MV-4-11 (cell line): Measurements from ENCODE around the gene PLA2G6.
A peak's percentile ranks its signal among the peaks of the same experiment; 100 is the strongest.

Source experiments
- DNase-seq: peaks from one replicate; lab custom pipeline; 2025; lab: John Stamatoyannopoulos, UW

Gene PLA2G6

DNA sequence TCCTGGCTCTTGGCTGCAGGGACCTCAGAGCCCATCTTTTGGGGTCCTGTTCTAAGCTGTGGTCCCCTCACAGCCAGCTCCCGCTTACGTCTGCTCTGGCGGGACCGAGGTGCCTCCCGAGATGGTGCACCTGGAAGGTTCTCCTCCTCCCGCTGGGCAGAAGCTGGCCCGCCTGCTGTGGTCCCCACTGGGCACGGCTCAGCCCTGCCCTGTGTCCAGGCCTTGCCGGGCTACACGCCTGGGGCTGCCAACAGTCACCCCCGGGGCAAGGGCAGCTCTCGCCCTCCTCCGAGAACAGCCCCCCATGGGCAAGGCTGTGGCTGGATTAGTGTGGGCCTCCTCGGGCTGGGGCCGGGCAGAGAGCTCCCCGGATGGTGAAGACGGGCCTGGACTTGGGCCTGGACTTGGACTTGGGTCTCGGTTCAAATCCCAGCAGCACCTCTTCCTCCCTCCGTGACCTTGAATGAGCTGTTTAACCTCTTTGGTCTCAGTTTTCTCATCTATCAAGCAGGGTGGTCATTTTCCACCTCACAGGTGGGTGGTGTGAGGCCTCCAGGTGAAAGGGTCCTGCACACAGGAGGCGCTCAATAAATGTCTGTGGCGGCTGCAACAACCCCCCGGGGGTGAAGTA is 72.1 kb downstream of the PLA2G6 start:
- DNase-seq = no peak

DNA sequence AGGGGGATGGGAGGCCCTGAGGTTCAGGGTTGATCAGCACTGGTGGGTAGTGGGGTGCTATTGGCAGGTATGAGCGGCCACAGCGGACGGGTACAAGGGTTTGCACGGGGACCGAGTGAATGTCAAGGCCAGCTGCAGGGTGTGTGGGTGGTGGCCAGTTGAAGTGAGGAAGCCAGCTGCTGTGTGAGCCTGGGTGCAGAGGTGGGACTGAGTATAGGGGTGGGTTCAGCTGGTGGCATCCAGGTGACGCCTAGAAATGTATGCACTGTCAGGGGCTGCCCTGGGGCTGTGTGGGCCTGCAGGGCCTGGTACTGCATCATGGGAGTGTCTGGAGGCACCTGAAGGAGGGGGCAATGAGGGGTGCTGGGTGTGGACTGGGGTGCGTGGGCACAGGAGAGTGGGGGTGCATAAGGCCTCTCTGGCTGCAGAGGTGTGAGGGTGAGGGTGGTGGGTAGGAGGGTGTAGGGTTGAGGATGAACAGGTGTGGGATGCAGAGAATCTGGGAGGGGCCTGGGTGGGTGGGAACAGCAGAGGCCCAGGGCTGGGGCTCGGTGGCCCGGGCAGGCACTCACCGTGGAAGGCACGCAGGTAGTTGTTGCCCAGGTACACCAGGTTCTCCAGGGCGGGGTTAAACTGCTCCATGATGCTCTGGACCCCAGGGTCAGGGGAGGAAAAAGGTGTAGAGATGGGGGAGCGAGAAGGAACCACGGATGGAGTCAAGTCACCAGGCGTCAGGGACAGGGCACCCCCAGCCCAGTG is 72.9 kb downstream of the PLA2G6 start:
- no peak for DNase-seq

DNA sequence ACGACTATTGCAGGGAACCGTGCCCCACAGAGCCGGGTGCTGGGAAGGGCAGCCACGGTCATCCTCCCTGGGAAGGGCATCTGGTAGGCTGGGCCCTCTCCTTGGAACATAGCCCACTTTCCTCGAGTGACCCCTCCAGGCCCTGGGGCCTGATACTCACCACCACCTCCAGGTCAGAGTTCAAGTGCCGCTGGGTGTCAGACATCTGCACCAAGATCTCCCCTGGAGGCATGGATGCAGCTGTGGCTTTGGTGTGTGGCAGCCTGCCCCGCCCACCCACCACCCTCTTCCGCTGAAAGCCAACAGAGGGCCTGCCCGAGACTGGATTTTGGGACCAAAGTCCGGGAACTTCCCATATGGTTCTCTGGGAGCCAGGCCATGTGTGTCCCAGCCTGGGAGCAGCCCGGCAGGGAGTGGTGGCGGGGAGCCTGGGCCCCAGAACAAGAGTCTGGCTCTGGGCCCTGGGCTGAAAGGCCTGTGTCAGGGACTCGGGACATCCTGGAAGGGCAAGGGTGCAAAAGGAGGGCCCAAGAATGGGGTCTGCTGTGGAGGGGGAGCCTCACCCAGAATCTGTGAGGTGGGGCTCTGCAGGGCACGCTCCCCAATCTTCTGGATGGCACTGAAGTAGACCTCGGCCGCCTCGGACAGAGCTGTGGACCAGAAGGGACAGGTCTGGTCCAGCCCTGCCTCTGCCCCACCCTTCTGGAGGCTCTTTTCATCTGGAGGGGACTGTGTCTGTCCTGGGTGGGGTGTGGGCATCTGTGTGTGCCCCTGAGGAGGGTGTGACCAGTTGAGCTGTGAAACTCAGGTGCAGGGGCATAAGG is 73.7 kb downstream of the PLA2G6 start:
- DNase-seq = no peak

DNA sequence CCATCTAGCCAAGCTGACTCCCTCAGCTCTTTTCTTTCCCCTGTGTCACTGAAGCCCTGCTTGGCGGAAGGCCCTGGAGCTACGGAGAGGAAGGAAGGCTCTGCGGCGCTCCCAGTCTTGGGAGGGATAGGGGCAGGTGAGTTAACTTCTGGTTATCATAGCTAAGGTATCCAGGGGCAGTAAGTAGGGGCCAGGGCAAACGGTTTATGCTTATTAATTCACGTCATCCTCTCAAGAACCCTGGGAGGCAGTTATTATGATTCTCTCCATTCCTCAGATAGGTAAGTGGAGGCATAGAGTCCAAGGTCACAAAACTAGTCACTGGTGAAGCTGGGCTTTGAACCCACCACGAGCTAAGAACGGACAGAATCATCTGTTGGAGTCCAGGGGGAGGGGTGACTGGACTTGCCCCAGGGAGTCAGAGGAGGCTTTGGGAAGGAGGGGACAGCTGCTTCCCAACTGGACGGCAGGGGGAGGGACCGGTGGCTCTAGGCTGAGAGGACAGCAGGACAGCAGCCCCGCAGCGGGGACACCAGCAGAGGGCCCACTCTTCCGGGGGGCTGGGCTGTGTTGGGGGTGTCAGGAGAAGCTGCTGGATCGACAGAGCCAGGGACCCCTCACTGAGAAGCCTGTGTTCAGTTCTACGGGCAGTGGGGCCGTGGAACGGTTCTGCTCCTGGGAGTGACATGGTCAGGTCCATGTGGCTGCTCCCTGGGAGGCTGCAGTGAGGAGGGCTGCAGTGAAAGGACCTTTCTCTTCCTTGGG is 74.6 kb downstream of the PLA2G6 start:
- DNase-seq = no peak

DNA sequence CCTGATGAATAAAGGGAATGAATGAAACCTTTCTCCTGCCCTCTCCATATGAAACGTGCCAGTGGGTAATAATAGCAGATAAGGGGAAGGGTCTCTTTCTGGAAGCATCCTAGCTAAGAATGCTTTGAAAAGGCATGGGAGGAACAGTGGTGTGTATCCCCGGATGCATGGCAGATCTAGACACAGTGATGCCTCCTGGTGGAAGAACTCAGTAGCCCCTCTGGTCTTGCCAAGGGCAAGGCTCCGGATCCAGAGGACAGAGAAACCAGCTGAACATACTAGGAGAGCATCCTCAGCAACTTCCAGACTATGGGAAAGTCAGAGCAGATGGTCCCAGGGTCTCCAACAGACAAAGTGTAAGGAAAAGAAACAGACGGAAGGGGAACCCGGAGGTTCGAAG is 77.5 kb downstream of the PLA2G6 start:
- peak; percentile 56 for DNase-seq

DNA sequence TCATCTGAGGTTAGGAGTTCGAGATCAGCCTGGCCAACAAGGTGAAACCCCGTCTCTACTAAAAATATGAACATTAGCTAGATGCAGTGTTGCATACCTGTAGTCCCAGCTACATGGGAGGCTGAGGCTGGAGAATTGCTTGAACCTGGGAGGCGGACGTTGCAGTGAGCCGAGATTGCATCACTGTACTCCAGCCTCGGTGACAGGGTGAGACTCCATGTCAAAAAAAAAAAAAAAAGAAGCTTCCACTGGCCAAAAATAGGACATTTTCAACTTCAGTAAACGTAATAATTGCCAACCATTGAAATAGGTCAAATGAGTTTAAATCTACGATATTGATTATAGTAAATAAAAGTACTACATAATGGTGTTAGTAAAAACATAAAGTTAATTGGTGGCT is 78.0 kb downstream of the PLA2G6 start:
- DNase-seq = no peak

DNA sequence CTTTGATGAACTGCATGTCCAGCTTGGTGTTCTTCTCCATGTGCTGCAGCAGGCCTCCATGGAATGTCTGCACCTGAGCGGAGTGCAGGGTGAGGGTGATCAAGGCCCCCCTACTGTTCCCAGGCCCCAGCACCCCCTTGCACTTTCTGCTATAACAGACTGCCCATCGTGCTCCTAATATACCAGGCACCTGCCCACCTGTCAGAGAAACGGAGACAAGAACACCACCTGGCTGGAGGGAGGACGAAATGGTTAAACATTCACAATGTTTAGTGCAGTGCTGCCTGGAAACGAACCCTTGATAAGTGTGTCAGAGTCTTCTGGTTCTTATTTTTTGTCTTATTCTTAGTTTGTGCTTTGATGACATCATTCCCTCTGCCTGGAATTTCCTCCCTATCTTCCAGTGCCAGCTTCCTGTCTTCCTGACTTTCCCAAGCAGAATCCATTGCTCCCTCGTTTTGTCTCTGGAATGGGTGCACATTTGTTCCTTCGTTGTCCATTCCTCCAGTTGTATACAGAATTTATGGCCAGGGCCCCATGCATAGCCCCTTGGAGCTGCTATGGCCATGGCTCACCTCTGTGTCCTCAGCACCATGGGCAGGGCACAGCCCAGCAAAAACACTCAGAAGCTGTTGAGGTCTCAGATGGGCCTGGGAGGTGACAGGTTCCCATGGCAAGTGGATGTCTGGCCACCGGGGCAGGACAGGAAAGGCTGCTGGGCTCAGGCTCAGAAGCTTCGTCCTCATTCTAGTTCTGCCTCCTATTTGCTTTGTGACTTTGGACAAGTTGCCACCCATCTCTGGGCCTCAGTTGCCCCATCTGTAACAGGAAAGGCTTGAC is 83.0 kb downstream of the PLA2G6 start:
- DNase-seq = no peak

DNA sequence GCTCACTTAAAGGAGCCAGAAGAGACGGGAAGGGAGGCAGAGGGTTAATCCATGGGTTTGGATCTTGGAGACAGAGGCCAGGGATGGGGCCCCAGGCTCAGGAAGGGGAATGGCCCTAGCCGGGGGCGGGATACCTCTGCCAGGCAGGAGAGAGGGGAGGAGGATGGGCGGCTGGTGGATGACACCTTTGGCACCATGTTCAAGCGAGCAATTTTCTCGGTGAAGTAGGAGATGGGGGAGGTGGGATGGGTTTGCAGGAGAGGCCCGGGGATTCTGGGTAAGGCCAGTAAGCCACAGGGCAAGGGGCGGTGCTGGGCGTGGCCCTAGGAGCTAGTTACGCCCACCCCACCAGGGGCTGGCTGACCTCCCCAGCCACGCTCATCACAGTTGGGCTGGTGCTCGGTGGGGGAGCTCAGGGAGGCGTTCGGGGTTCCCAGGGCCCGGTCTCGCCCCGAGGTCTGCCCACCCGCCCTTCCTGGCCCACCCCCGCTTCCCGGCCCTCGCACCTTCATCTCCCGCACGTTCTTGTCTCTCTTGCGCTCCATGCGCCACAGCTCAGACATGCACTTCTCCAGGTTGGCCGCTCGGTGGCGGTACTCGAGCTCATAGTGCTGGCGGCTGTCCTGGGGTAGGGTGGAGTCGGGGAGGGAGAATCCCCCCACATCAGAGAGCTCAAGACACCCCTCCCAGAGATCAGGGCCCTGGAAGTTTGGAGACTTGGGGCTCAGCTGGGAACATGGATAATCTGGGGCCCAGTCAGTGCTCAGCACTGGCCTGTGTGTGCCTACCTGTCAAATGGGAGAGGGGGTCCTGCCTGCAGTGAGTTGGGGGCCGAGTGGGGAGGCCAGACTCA is 83.8 kb downstream of the PLA2G6 start:
- no peak for DNase-seq

DNA sequence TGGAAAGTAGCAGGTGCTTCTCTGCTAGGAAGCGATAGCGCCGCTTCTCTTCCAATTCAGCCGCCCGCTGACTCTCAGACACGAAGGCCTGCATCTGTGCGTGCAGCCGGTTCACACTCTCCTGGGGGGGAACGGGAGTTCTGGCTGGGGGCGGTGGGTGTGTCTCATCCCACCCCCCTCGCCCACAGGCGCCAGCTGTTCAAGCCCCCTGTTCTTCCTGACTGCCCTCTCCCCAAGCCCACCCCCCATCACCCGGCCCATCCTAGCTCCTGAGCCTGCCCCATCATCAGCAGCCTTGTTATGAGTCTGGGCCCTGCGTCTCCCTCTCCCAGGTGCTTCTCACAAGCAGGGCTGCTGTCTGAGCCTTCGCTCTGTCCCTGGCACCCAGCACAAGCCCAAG is 84.6 kb downstream of the PLA2G6 start:
- no peak for DNase-seq

DNA sequence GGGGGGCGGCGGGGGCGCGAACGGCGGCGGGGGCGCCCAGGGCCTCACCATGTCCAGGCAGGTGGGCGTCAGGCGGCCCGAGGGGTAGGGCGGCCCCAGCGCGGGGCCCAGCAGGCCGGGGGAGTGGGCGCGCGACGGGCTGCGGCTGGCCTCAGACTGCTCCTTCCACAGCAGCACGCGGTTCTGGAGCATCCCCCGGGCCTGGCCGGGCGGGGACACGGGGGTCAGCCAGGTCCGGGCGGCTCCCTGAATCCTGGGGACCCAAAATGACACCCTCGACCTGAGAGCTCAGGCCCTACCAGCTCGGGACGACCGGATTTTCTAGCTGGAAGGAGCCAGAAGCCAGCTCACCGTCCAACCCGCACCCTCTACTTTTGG is 92.2 kb downstream of the PLA2G6 start:
- no peak for DNase-seq

DNA sequence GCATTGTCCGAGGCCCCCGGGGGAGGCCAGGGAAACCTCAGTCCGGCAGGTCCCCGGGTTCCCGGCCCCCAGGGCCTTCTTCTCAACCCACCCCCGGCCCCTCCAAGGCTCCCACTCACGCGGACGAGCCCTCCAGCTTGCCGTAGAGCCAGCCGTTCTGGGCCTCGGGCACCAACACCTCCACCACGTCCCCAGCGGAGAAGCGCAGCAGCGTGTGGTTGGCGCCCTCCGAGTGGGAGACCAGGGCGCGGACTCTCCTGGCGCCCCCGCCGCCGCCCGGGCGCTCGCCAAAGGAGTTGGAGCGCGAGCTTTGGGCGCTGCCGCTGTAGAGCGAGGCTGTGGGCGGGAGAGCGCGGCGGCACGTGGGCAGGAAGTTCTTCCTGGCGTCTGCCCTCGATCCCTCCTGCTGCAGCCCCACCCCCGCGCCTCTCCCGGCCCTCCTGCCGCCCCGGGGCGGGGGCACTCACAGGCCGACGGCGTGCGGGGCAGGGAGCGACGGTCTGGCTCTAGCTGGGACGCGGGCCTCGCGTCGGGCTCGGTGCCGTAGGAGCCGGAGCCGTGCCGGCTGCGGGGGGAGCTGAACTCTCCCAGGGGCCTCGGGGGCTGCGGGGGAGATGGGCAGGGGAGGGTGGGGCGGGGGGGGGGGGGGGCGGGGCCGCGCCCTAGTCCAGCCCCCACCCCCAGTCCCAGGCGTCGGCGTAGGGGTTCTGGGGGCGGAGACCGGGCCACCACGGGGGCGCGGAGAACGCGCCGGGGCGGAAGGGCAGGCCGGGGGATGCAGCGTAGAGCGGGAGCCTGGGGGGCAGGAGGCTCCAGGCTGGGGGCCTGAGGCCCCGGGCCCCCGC is 92.8 kb downstream of the PLA2G6 start:
- no peak for DNase-seq

DNA sequence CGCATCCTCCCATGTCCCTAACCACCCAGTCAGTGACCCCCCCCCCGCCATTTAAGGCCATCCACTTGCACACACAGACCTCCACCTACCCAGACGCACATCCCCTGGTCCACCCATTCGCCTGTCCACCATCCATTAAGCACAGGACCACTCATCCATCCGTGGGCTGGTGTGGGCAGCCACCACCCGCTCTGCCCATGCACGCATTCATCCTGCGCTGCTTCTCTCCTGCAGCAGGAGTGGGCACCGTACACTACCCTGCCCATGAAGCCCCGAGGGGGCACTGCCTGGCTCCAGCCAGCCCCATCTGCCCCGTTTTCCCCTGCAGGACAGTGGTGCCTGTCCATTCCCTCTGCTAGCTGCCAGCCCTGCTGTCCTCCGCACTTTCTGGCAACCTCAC is 93.8 kb downstream of the PLA2G6 start:
- DNase-seq = no peak

DNA sequence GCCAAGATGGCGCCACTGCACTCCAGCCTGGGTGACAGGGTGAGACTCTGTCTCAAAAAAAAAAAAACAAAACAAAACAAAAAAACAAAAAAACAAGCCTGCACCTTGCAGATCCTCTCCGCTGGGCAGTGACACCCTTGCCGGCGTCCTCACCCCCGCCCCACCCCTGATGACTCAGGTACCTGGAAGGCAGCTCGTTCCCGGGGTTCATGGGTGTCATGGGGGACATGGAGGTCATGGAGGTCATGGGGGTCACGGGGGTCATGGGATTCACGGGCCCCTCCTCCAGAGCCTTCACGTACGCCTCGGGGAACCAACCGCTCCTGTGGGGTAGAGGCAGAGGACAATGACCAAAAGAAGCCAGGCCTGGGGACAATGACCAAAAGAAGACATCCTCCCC is 94.7 kb downstream of the PLA2G6 start:
- DNase-seq = no peak

DNA sequence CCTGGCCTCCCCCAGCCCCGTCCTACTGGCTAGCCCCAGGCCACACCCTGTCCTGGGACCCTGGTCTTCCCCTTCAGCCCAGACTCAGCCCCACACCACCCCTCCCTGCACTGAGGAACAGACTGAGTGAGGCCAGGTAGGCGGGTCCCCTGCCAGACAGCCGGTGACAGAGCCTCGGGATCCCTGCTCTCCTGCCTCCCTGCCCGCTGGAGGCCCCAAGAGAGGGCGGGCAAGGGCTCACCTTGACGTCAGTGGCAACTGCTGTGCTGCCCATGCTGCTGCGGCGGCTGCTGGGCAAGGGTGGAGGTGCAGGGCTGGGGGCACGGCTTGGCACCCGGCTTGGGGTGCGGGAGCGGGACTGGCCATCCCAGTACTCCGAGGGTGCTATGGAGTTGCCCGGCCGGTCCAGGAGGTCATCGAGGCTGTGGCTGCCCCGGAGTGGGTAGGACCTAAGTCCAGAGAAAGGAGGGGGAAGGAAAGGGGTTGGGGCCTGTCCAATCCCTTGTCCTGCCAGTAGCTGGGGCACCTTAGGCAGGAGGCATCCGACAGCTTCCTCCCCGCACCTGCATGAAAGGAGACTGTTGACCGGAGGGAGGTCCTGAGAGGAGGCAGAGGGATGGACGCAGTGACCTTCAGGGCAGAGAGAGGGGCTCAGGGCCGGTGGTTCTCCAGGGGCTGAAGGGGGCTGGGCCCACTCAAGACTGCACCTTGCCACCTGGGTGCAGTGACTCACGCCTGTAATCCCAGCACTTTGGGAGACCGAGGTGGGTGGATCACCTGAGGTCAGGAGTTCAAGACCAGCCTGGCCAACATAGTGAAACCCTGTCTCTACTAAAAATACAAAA is 95.4 kb downstream of the PLA2G6 start:
- DNase-seq = no peak

DNA sequence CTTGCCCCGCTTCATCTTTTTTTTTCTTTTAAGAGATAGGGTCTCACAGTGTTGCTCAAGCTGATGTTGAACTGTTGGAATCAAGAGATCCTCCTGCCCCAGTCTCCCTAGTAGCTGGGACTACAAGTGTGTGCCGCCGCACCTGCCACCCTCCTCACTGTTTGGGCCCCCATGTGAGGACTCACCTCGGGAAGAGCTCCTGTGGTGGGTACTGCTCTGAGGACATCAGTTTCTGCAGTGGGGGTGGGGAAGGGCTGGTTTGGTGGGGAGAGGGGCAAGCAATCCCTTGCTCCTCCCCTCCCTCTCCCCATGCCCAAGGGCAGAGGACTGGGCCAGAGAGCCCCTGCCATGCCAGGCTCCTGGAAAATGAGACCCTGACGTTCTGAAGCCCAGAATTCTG is 96.1 kb downstream of the PLA2G6 start:
- DNase-seq = no peak

DNA sequence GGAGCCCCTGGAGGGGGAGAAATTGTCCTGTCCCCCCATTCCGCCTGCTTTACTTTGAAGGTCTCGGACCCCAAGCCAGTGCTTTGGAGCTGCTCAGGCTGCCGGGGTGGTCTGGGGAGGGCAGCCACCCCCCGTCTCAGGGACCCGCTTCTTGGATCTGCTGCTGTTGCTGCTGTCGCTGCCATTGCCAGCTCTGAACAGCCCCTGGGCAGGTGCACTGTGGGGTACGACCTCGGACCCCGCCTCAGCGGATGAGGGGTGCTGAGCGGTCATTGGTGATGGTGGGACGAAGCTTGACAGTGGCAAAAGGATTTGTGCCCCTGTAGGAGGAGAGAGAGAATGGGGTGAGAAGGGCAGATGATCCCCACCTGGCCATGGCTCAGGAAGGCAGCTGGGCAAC is 96.6 kb downstream of the PLA2G6 start:
- no peak for DNase-seq

DNA sequence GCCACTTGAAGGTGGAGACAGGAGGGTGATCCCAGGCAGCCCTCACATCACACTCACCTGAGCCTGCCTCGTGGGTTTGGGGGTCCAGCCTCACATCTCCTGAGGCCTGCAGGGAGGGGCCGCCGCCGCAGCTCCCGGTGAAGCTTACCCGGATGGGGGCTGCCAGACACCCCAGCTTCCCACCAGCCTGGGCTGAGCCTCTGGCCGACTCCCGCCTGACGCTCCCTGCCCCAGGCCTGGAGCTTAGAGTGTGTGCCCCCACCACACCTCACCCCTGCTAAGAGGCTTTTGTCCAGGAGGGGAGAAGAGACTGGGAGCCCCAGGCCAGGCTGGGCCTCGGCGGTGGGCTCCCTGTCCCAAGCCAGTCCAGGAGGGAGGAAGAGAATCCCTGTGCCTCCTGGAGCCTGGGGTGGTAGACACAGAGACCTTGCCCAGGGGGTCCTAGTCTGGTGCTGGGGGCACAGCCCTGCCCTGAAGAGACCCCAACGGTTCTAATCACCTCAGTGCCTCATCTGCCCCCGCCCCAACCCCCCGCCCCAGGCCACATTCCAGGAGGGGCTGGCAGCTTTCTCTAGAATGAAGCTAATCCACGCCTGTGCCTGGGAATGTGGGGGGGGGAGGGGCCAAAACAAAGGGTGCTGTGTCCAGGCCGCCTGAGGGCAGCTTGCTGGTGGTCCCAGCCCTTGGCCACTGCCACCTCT is 97.5 kb downstream of the PLA2G6 start, which contains the start of gene SLC16A8:
SLC16A8 (minus strand) TSS at position 254 of the 701 bp plus-strand sequence. CDS start 1,311 bp downstream, outside the sequence.
- DNase-seq = no peak
